WTC11 (cell line): ENCODE data around the gene CEP85L. TPM values are rescaled to one million over a fixed set of nuclear protein-coding genes. Genes with fewer than 3 reads are reported as not detected.

ENCODE experiments used
- ATAC-seq: fragments of 200-7000 bp; cut with Tn5 transposase; 2 replicates; pipeline ENCODE4 v1.10.0; 2021; ENCODE audit warnings: mild to moderate bottlenecking, moderate library complexity
- CTCF ChIA-PET: fragments of 300-600 bp; sonication (Branson Sonifier 250); formaldehyde crosslinking; loops from one replicate; lab custom pipeline; 2021; ENCODE audit warnings: antibody characterized with exemption; lab: Charles Lee
- POLR2A ChIA-PET: fragments of 350-600 bp; sonication (Branson Sonifier 250); formaldehyde crosslinking; loops from one replicate; lab custom pipeline; 2021; ENCODE audit warnings: antibody characterized with exemption; lab: Charles Lee
- DNase-seq: peaks from one replicate; pipeline ENCODE4 v3.0.0; 2021; ENCODE audit warnings: low spot score
- H3K27ac Mint-ChIP-seq: 2 replicates; pipeline ENCODE4 v1.8.0; 2021; ENCODE audit warnings: mixed read lengths
- H3K27me3 Mint-ChIP-seq: 2 replicates; pipeline ENCODE4 v1.8.0; 2021; ENCODE audit warnings: low read depth, mild to moderate bottlenecking, moderate library complexity, mixed read lengths
- H3K36me3 Mint-ChIP-seq: 2 replicates; pipeline ENCODE4 v1.8.0; 2021; ENCODE audit warnings: mixed read lengths
- H3K4me1 Mint-ChIP-seq: 2 replicates; pipeline ENCODE4 v1.8.0; 2022; ENCODE audit warnings: mixed read lengths
- H3K4me3 Mint-ChIP-seq: 2 replicates; pipeline ENCODE4 v1.8.0; 2021; ENCODE audit warnings: mild to moderate bottlenecking, moderate library complexity, mixed read lengths
- H3K9me3 Mint-ChIP-seq: 2 replicates; pipeline ENCODE4 v1.8.0; 2021; ENCODE audit warnings: mixed read lengths
- ARID4B ChIP-seq: sonication (generic); formaldehyde crosslinking; IDR thresholded peaks from 2 replicates; pipeline ENCODE4 v1.8.0; 2023; ENCODE audit warnings: missing genetic modification reagents, mild to moderate bottlenecking, borderline replicate concordance
- FOXJ3 ChIP-seq: sonication (generic); formaldehyde crosslinking; IDR thresholded peaks from 2 replicates; pipeline ENCODE4 v1.9.0; 2021; ENCODE audit warnings: missing genetic modification reagents, mild to moderate bottlenecking, borderline replicate concordance
- FOXP4 ChIP-seq: sonication (generic); formaldehyde crosslinking; IDR thresholded peaks from 2 replicates; pipeline ENCODE4 v1.8.0; 2022; ENCODE audit warnings: mild to moderate bottlenecking, missing genetic modification reagents
- MAX ChIP-seq: sonication (generic); formaldehyde crosslinking; IDR thresholded peaks from 2 replicates; pipeline ENCODE4 v1.8.0; 2022; ENCODE audit warnings: mild to moderate bottlenecking, missing genetic modification reagents
- NFATC4 ChIP-seq: fragments of 250-450 bp; sonication (Bioruptor Pico); IDR thresholded peaks from 2 replicates; pipeline ENCODE4 v1.9.0; 2021; ENCODE audit warnings: mild to moderate bottlenecking
- OVOL2 ChIP-seq: fragments of 250-450 bp; sonication (Bioruptor Pico); IDR thresholded peaks from 2 replicates; pipeline ENCODE4 v1.9.0; 2021; ENCODE audit warnings: mild to moderate bottlenecking, borderline replicate concordance
- RELA ChIP-seq: sonication (generic); formaldehyde crosslinking; IDR thresholded peaks from 2 replicates; pipeline ENCODE4 v1.8.1; 2022; ENCODE audit warnings: missing genetic modification reagents, mild to moderate bottlenecking, borderline replicate concordance
- RORB ChIP-seq: fragments of 250-450 bp; sonication (Bioruptor Pico); IDR thresholded peaks from 2 replicates; pipeline ENCODE4 v1.9.0; 2021; ENCODE audit warnings: mild to moderate bottlenecking
- SOX15 ChIP-seq: fragments of 250-450 bp; sonication (Bioruptor Pico); IDR thresholded peaks from 2 replicates; pipeline ENCODE4 v1.9.0; 2021; ENCODE audit warnings: mild to moderate bottlenecking
- TCF7 ChIP-seq: sonication (generic); formaldehyde crosslinking; IDR thresholded peaks from 2 replicates; pipeline ENCODE4 v1.8.0; 2022; ENCODE audit warnings: mild to moderate bottlenecking, low read depth, missing genetic modification reagents, moderate library complexity
- ZNF232 ChIP-seq: sonication (generic); formaldehyde crosslinking; IDR thresholded peaks from 2 replicates; pipeline ENCODE4 v1.8.0; 2022; ENCODE audit warnings: mild to moderate bottlenecking, missing genetic modification reagents
- total RNA-seq: library from RNA; stranded (reverse); gene quantifications from 3 replicates; pipeline ENCODE4 v1.2.3, GENCODE V29; 2021
- TF ChIP-seq, protein P1 (sequence below): sonication (generic); formaldehyde crosslinking; IDR thresholded peaks from 2 replicates; pipeline ENCODE4 v1.8.1; 2023; ENCODE audit warnings: mild to moderate bottlenecking, missing genetic modification reagents
- TF ChIP-seq, protein P2 (sequence below): sonication (generic); formaldehyde crosslinking; IDR thresholded peaks from 2 replicates; pipeline ENCODE4 v1.8.1; 2023; ENCODE audit warnings: mild to moderate bottlenecking, missing genetic modification reagents, moderate library complexity
- TF ChIP-seq, protein P3 (sequence below): sonication (generic); formaldehyde crosslinking; conservative IDR thresholded peaks from 2 replicates; pipeline ENCODE4 v1.8.1; 2023; ENCODE audit warnings: mild to moderate bottlenecking, low read depth, missing genetic modification reagents, moderate library complexity
- TF ChIP-seq, protein P4 (sequence below): sonication (generic); formaldehyde crosslinking; IDR thresholded peaks from 2 replicates; pipeline ENCODE4 v1.8.1; 2022; ENCODE audit warnings: low read depth, mild to moderate bottlenecking, moderate library complexity, missing genetic modification reagents, borderline replicate concordance

Gene CEP85L
- total RNA-seq, 1 experiment from 2014 or later: 32.5 TPM

DNA sequence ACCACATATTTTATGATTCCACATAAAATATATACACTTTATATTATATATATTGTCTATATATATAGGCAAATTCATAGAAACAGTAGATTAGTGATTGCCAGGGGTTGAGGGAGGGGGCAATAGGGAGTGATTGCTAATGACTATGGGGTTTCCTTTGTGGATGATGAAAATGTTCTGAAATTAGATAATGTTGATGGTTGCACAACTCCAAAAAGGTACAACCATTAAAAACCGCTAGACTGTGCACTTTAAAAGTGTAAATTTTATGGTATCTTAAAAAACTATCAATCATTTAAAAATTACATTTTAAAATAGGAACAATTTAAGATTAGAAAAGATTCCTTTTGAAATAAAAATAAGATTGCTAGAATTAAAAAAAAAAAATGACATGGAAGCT, 23.8 kb upstream of the CEP85L start:
- ATAC-seq (no peak), DNase-seq (no peak)
- H3K4me3 Mint-ChIP-seq: no peak overlapping the region
- no peaks in the 10 kb centered on the region for H3K36me3 Mint-ChIP-seq
- H3K27ac Mint-ChIP-seq: no peak overlapping the region
- peaks cover 2% of the 10 kb centered on the region; the same call in 1 of the 2 replicates for H3K4me1 Mint-ChIP-seq
- ChIA-PET CTCF (no interaction called here), POLR2A (no interaction called here)
- no peaks in the 10 kb centered on the region for H3K9me3 Mint-ChIP-seq
- H3K27me3 Mint-ChIP-seq: no peaks in the 10 kb centered on the region
- no peak for TF ChIP-seq ARID4B (CRISPR knock-in tag)
- TF ChIP-seq, protein P1, sequence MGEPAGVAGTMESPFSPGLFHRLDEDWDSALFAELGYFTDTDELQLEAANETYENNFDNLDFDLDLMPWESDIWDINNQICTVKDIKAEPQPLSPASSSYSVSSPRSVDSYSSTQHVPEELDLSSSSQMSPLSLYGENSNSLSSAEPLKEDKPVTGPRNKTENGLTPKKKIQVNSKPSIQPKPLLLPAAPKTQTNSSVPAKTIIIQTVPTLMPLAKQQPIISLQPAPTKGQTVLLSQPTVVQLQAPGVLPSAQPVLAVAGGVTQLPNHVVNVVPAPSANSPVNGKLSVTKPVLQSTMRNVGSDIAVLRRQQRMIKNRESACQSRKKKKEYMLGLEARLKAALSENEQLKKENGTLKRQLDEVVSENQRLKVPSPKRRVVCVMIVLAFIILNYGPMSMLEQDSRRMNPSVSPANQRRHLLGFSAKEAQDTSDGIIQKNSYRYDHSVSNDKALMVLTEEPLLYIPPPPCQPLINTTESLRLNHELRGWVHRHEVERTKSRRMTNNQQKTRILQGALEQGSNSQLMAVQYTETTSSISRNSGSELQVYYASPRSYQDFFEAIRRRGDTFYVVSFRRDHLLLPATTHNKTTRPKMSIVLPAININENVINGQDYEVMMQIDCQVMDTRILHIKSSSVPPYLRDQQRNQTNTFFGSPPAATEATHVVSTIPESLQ (CRISPR knock-in tag): no peak
- TF ChIP-seq SOX15 (CRISPR knock-in tag): no peak
- TF ChIP-seq, protein P2, sequence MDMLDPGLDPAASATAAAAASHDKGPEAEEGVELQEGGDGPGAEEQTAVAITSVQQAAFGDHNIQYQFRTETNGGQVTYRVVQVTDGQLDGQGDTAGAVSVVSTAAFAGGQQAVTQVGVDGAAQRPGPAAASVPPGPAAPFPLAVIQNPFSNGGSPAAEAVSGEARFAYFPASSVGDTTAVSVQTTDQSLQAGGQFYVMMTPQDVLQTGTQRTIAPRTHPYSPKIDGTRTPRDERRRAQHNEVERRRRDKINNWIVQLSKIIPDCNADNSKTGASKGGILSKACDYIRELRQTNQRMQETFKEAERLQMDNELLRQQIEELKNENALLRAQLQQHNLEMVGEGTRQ (CRISPR knock-in tag): no peak
- TF ChIP-seq, protein P3, sequence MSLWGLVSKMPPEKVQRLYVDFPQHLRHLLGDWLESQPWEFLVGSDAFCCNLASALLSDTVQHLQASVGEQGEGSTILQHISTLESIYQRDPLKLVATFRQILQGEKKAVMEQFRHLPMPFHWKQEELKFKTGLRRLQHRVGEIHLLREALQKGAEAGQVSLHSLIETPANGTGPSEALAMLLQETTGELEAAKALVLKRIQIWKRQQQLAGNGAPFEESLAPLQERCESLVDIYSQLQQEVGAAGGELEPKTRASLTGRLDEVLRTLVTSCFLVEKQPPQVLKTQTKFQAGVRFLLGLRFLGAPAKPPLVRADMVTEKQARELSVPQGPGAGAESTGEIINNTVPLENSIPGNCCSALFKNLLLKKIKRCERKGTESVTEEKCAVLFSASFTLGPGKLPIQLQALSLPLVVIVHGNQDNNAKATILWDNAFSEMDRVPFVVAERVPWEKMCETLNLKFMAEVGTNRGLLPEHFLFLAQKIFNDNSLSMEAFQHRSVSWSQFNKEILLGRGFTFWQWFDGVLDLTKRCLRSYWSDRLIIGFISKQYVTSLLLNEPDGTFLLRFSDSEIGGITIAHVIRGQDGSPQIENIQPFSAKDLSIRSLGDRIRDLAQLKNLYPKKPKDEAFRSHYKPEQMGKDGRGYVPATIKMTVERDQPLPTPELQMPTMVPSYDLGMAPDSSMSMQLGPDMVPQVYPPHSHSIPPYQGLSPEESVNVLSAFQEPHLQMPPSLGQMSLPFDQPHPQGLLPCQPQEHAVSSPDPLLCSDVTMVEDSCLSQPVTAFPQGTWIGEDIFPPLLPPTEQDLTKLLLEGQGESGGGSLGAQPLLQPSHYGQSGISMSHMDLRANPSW (CRISPR knock-in tag): no peak
- TF ChIP-seq, all 79 proteins: peak for 0

DNA sequence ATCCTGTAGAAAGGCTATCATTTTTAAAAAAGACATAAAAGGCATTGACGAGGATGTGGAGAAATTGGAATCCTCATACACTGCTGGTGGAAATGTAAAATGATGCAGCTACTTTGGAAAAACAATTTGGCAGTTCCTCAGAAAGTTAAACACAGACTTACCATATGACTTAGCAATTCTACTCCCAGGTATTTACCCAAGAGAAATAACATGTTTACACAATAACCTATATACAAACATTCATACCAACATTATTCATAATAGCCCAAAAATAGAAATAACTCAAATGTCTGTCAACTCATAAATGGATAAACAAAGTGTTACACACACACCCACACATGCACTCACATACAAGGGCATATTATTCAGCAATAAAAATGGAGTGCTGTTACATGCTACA, 23.4 kb upstream of the CEP85L start:
- POLR2A ChIA-PET: interaction anchor here (0.7 kb wide), 1 partner anchor 361 kb away, joined by 4 read pairs; no protein-coding TSS in a partner anchor
- no peak for ATAC-seq
- no peak for DNase-seq
- Mint-ChIP-seq H3K4me1 (peaks cover 2% of the 10 kb centered on the region; the same call in 1 of the 2 replicates), H3K36me3 (no peaks in the 10 kb centered on the region), H3K9me3 (no peaks in the 10 kb centered on the region), H3K27ac (no peak overlapping the region), H3K4me3 (no peak overlapping the region), H3K27me3 (no peaks in the 10 kb centered on the region)
- CTCF ChIA-PET: no interaction called here
- TF ChIP-seq TCF7 (CRISPR knock-in tag) (no peak), NFATC4 (CRISPR knock-in tag) (no peak), ARID4B (CRISPR knock-in tag) (no peak), OVOL2 (CRISPR knock-in tag) (no peak), MAX (CRISPR knock-in tag) (no peak), RORB (CRISPR knock-in tag) (no peak), RELA (CRISPR knock-in tag) (no peak), FOXP4 (no peak), FOXJ3 (no peak), ZNF232 (no peak)
- TF ChIP-seq, protein P4, sequence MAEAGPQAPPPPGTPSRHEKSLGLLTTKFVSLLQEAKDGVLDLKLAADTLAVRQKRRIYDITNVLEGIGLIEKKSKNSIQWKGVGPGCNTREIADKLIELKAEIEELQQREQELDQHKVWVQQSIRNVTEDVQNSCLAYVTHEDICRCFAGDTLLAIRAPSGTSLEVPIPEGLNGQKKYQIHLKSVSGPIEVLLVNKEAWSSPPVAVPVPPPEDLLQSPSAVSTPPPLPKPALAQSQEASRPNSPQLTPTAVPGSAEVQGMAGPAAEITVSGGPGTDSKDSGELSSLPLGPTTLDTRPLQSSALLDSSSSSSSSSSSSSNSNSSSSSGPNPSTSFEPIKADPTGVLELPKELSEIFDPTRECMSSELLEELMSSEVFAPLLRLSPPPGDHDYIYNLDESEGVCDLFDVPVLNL (CRISPR knock-in tag): no peak
